SK-N-SH treated with all-trans-retinoic acid at 6 μM for 48 hours (cell line): ENCODE data around the gene AP4E1.

Experiments
- ATAC-seq: fragments of 200-7000 bp; cut with Tn5 transposase; 3 replicates; pipeline ENCODE4 v1.9.1; 2020; ENCODE audit warnings: mild to moderate bottlenecking, moderate library complexity
- ARNTL ChIP-seq: fragments of 450-650 bp; formaldehyde crosslinking; IDR thresholded peaks from 2 replicates; pipeline ENCODE4 v1.5.0; 2020; ENCODE audit warnings: low read depth, mild to moderate bottlenecking, moderate library complexity, borderline replicate concordance
- GLIS3 ChIP-seq: fragments of 250-450 bp; sonication (Bioruptor Pico); IDR thresholded peaks from 2 replicates; pipeline ENCODE4 v1.5.0; 2020; ENCODE audit warnings: mild to moderate bottlenecking, moderate library complexity
- ISL1 ChIP-seq: fragments of 250-450 bp; sonication (Bioruptor Pico); IDR thresholded peaks from 2 replicates; pipeline ENCODE4 v2.1.2; 2022; ENCODE audit warnings: mild to moderate bottlenecking, moderate library complexity
- PATZ1 ChIP-seq: fragments of 250-450 bp; sonication (Bioruptor Pico); IDR thresholded peaks from 2 replicates; pipeline ENCODE4 v1.8.0; 2020; ENCODE audit warnings: mild to moderate bottlenecking, moderate library complexity, borderline replicate concordance
- POU6F1 ChIP-seq: fragments of 250-450 bp; sonication (Bioruptor Pico); IDR thresholded peaks from 2 replicates; pipeline ENCODE4 v1.8.0; 2021; ENCODE audit warnings: low read depth, mild to moderate bottlenecking, moderate library complexity, borderline replicate concordance
- SNAI2 ChIP-seq: fragments of 250-450 bp; sonication (Bioruptor Pico); IDR thresholded peaks from 2 replicates; pipeline ENCODE4 v1.5.0; 2020; ENCODE audit warnings: mild to moderate bottlenecking, moderate library complexity
- TOX ChIP-seq: fragments of 250-450 bp; sonication (Bioruptor Pico); IDR thresholded peaks from 2 replicates; pipeline ENCODE4 v1.8.0; 2021; ENCODE audit warnings: mild to moderate bottlenecking, moderate library complexity, borderline replicate concordance
- TSHZ2 ChIP-seq: fragments of 250-450 bp; sonication (Bioruptor Pico); IDR thresholded peaks from 2 replicates; pipeline ENCODE4 v1.5.0; 2020; ENCODE audit warnings: mild to moderate bottlenecking, moderate library complexity
- ZC3H10 ChIP-seq: fragments of 250-450 bp; sonication (Bioruptor Pico); IDR thresholded peaks from 2 replicates; pipeline ENCODE4 v1.5.1; 2021; ENCODE audit warnings: mild to moderate bottlenecking, moderate library complexity
- ZFP3 ChIP-seq: fragments of 250-450 bp; sonication (Bioruptor Pico); IDR thresholded peaks from 2 replicates; pipeline ENCODE4 v1.5.0; 2020; ENCODE audit warnings: mild to moderate bottlenecking, moderate library complexity
- ZFP30 ChIP-seq: fragments of 450-650 bp; formaldehyde crosslinking; IDR thresholded peaks from 2 replicates; pipeline ENCODE4 v1.5.0; 2022; ENCODE audit warnings: mild to moderate bottlenecking, moderate library complexity
- ZNF565 ChIP-seq: fragments of 450-650 bp; formaldehyde crosslinking; conservative IDR thresholded peaks from 2 replicates; pipeline ENCODE4 v1.5.0; 2020; ENCODE audit warnings: low read depth, mild to moderate bottlenecking, moderate library complexity
- ZNF70 ChIP-seq: fragments of 450-650 bp; formaldehyde crosslinking; IDR thresholded peaks from 2 replicates; pipeline ENCODE4 v1.5.0; 2020; ENCODE audit warnings: mild to moderate bottlenecking, moderate library complexity
- ZNF8 ChIP-seq: fragments of 450-650 bp; formaldehyde crosslinking; IDR thresholded peaks from 2 replicates; pipeline ENCODE4 v1.5.0; 2020; ENCODE audit warnings: mild to moderate bottlenecking, moderate library complexity
- TF ChIP-seq, protein P1 (sequence below): fragments of 250-450 bp; sonication (Bioruptor Pico); IDR thresholded peaks from 2 replicates; pipeline ENCODE4 v1.5.1; 2020; ENCODE audit warnings: low read depth, mild to moderate bottlenecking, moderate library complexity
- TF ChIP-seq, protein P2 (sequence below): fragments of 250-450 bp; sonication (Bioruptor Pico); IDR thresholded peaks from 2 replicates; pipeline ENCODE4 v1.5.1; 2021; ENCODE audit warnings: mild to moderate bottlenecking, moderate library complexity

The AP4E1 gene

GRCh38 chr15:50979041-50979440 is 70.6 kb downstream of the AP4E1 start:
- TF ChIP-seq PATZ1 (peak; percentile 22; the same call in 1 of the 2 replicates), ISL1 (peak; percentile 93), ZNF565 (CRISPR knock-in tag) (no peak), GLIS3 (CRISPR knock-in tag) (no peak), ZNF8 (CRISPR knock-in tag) (peak; percentile 12; the same call in 1 of the 2 replicates), ZFP30 (CRISPR knock-in tag) (no peak), ZNF70 (CRISPR knock-in tag) (no peak), TSHZ2 (CRISPR knock-in tag) (no peak)
- TF ChIP-seq, protein P1, sequence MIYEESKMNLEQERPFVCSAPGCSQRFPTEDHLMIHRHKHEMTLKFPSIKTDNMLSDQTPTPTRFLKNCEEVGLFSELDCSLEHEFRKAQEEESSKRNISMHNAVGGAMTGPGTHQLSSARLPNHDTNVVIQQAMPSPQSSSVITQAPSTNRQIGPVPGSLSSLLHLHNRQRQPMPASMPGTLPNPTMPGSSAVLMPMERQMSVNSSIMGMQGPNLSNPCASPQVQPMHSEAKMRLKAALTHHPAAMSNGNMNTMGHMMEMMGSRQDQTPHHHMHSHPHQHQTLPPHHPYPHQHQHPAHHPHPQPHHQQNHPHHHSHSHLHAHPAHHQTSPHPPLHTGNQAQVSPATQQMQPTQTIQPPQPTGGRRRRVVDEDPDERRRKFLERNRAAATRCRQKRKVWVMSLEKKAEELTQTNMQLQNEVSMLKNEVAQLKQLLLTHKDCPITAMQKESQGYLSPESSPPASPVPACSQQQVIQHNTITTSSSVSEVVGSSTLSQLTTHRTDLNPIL (CRISPR knock-in tag): 0 out of 2 replicates have a peak, but pooled peaks have one; percentile 9
- ATAC-seq: no peak; the same call in 2 of the 3 replicates

GRCh38 chr15:50993598-50993997 is 85.1 kb downstream of the AP4E1 start:
- TF ChIP-seq ZNF565 (CRISPR knock-in tag) (no peak), SNAI2 (no peak)
- no peak for ATAC-seq

- ATAC-seq: no peak
- TF ChIP-seq ZFP30 (CRISPR knock-in tag): no peak
- TF ChIP-seq, protein P2, sequence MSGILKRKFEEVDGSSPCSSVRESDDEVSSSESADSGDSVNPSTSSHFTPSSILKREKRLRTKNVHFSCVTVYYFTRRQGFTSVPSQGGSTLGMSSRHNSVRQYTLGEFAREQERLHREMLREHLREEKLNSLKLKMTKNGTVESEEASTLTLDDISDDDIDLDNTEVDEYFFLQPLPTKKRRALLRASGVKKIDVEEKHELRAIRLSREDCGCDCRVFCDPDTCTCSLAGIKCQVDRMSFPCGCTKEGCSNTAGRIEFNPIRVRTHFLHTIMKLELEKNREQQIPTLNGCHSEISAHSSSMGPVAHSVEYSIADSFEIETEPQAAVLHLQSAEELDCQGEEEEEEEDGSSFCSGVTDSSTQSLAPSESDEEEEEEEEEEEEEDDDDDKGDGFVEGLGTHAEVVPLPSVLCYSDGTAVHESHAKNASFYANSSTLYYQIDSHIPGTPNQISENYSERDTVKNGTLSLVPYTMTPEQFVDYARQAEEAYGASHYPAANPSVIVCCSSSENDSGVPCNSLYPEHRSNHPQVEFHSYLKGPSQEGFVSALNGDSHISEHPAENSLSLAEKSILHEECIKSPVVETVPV (CRISPR knock-in tag): no peak
- TF ChIP-seq ZFP3: no peak
- no peak for TF ChIP-seq TSHZ2 (CRISPR knock-in tag)
- TF ChIP-seq ZNF8 (CRISPR knock-in tag): no peak
- no peak for TF ChIP-seq ARNTL (CRISPR knock-in tag)
- no peak for TF ChIP-seq GLIS3 (CRISPR knock-in tag)
- TF ChIP-seq ZC3H10 (CRISPR knock-in tag): no peak
- TF ChIP-seq TOX (CRISPR knock-in tag): no peak
- TF ChIP-seq POU6F1 (CRISPR knock-in tag): no peak
Observed at GRCh38 chr15:50996641-50997040, 88.2 kb downstream of the AP4E1 start.
